Measurements from ENCODE around the gene CACNB4. TPM values are rescaled to one million over a fixed set of nuclear protein-coding genes. Genes with fewer than 3 reads are reported as not detected.
"Not testable (repeated sequence)": the region's sequence is repeated elsewhere in the genome, so short reads cannot be mapped to it uniquely, and the experiment has no call there.

CACNB4 gene
- total RNA-seq, 1 donor from 2014 or later = 17.3 TPM

DNA sequence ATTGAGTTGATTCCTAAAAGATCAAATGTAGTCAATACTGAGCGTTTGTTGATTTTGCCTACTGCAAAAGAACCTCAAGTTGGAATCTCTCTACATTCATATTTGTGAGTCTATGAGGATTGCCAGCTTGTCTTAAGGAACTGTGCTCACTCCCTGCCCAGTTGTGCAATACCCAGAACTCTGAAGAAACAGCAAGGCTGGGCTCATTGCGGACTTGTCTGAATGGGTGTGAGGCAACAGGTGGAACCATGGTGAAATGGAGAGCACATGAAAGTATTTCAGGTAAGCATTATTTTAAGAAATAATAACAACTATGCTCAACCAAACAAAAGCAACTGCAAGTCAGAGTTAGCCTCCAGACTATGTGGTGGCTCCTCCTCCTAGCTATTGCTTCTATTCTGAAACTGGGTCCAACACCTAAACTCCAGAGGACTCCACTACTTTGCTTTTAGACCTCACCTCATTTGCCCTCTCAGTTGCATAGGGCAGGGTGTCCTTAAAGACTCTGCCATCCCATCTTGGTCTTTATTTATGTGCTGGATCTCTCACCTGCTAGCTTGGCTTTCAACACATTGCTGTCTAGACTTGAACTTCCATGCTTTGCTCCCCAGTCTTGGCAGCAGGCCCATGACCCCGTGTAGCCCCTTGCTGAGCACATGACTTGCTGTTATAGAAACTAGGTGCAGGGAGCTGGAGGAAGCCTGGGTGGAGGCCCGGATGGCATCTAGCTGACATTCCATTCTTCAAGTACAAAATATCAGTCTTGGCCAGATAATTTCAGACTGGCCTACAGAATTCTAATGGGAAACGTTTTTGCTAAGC lies 175.8 kb downstream of the CACNB4 start:
- Histone ChIP-seq H3K36me3 (no peaks in the 10 kb centered on the region), H3K4me1 (peaks cover 29% of the 10 kb centered on the region), H3K4me3 (no peak overlapping the region), H3K27me3 (ENCODE audit: low read depth) (no peaks in the 10 kb centered on the region), H3K27ac (no peak overlapping the region), H3K9me3 (no peaks in the 10 kb centered on the region)
- DNase-seq (peak; percentile 81), ATAC-seq (peak; percentile 89 to 93)
- TF ChIP-seq, protein P1, sequence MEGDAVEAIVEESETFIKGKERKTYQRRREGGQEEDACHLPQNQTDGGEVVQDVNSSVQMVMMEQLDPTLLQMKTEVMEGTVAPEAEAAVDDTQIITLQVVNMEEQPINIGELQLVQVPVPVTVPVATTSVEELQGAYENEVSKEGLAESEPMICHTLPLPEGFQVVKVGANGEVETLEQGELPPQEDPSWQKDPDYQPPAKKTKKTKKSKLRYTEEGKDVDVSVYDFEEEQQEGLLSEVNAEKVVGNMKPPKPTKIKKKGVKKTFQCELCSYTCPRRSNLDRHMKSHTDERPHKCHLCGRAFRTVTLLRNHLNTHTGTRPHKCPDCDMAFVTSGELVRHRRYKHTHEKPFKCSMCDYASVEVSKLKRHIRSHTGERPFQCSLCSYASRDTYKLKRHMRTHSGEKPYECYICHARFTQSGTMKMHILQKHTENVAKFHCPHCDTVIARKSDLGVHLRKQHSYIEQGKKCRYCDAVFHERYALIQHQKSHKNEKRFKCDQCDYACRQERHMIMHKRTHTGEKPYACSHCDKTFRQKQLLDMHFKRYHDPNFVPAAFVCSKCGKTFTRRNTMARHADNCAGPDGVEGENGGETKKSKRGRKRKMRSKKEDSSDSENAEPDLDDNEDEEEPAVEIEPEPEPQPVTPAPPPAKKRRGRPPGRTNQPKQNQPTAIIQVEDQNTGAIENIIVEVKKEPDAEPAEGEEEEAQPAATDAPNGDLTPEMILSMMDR (IDR thresholded peaks at IDR 0.05) = no peak
- intact Hi-C loops (cut with DNase I) = no loop called here

DNA sequence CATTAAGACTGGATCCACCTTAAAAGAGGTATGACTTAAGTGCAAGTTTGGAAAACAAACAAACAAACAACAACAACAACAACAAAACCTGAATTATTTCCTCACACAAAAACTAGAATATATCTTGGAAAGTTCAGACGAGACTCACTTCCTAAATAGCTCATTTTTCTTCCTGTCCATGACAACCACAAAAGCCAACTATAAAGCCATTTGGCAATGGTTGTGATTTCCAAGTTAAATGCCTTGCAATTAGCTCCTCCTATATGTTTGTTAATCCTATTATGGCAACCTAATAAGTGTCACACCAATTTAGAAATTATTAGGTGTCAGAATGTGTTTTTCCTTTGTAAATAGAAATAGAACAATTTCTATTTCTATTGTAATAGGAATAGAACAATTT lies 179.1 kb downstream of the CACNB4 start:
- no peak overlapping the region for H3K27ac ChIP-seq
- H3K4me1 ChIP-seq = peaks cover 31% of the 10 kb centered on the region
- DNase-seq (no peak), ATAC-seq (no peak)
- intact Hi-C loops (cut with DNase I) = no loop called here
- no peak overlapping the region for H3K4me3 ChIP-seq
- TF ChIP-seq, protein P1 (IDR thresholded peaks at IDR 0.05) = no peak
- no peaks in the 10 kb centered on the region for H3K9me3 ChIP-seq
- H3K36me3 ChIP-seq = no peaks in the 10 kb centered on the region
- H3K27me3 ChIP-seq (ENCODE audit: low read depth) = no peaks in the 10 kb centered on the region

DNA sequence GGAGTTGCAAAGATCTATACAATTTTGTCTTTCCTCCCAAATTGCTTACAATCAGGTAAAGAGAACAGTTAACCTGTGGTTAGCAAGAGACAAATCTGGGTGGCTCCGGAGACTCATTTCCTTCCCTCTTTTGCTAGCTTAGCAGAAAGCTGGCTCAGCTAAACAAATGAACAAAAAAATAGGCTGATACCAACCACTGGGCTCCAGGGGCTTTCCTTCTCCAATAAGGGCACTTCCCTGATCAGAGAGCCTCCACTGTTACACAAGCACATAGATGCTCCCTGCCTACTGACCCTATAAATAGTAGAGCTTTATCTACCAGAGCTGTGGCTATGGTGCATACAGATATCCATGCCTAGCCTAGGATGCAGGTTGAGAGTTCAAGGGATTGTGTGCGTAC lies 180.5 kb downstream of the CACNB4 start:
- Histone ChIP-seq H3K9me3 (no peaks in the 10 kb centered on the region), H3K27me3 (ENCODE audit: low read depth) (no peaks in the 10 kb centered on the region), H3K4me1 (peaks cover 26% of the 10 kb centered on the region), H3K27ac (no peak overlapping the region), H3K36me3 (no peaks in the 10 kb centered on the region), H3K4me3 (no peak overlapping the region)
- DNase-seq = no peak
- intact Hi-C loops (cut with DNase I) = no loop called here
- ATAC-seq = peak; percentile 29 to 60
- TF ChIP-seq, protein P1 (IDR thresholded peaks at IDR 0.05) = no peak

DNA sequence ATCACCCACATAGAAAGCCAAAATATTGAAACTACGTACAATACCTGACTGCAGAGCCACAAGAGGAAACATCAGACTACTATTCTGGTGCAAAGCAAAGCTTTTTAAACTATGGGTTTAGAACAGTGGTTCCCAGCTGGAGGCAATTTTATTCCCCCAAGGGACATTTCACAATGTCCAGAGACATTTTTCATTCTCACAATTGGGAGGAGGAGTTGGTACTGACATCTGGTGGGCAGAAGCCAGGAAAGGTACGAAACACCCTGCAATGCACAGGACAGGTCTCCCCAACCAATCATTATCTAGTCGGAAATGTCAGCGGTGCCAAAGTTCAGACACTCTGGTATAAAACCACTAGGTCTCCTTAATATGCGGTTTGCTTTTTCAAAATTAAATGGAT lies 182.2 kb downstream of the CACNB4 start:
- no peaks in the 10 kb centered on the region for H3K36me3 ChIP-seq
- H3K9me3 ChIP-seq = no peaks in the 10 kb centered on the region
- DNase-seq = no peak
- H3K27ac ChIP-seq = no peak overlapping the region
- ATAC-seq = no peak
- peaks cover 12% of the 10 kb centered on the region for H3K4me1 ChIP-seq
- no peaks in the 10 kb centered on the region for H3K27me3 ChIP-seq (ENCODE audit: low read depth)
- TF ChIP-seq, protein P1 (IDR thresholded peaks at IDR 0.05) = no peak
- H3K4me3 ChIP-seq = no peak overlapping the region
- intact Hi-C loops (cut with DNase I) = no loop called here

DNA sequence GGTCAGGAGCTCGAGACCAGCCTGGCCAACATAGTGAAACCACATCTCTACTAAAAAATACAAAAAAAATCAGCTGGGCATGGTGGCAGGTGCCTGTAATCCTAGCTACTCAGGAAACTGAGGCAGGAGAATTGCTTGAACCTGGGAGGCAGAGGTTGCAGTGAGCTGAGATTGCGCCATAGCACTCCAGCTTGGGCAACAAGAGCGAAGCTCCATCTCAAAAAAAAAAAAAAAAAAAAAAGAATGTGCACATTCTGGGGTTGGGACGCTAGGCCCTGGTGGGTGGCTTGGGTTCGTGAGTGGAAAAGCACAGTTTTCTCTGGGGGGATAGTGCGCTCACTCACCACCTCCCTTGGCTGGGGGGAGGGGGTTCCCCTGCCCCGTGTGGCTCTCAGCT lies 183.2 kb downstream of the CACNB4 start:
- H3K9me3 ChIP-seq; H3K27ac ChIP-seq; ATAC-seq; intact Hi-C loops (cut with DNase I); H3K36me3 ChIP-seq; H3K27me3 ChIP-seq (ENCODE audit: low read depth); H3K4me3 ChIP-seq: not testable (repeated sequence)
- DNase-seq = peak; percentile 51
- H3K4me1 ChIP-seq = peaks cover 12% of the 10 kb centered on the region

DNA sequence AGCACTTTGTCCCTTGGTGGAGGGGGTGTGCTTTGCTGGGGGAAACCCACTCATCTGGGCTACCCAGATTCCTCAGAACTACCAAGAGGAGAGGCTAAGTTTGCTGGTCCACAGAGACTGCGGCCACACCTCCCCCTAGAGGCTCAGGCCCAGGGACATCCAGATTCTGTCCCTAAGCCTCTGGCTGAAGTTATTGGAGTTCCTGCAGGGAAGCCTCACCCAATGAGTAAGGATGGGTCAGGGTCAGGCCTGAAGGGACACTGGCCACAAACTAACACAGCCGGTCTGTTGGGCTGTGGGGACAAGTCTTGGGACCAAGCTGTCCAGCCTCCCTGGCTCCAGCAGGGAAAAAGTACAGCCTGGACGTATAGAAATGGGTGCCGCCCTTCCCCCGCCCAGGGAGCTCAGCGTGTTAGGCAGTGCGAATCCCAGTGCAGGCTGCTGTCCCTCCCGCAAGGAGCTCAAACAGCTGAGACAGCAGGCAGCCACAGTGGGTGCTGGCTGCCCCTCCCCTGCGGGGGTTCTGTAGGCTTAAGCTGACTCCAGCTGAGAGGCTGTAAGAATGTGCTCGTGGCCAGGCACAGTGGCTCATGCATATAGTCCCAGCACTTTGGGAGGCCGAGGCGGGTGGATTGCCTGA lies 183.7 kb downstream of the CACNB4 start:
- TF ChIP-seq, protein P1 (IDR thresholded peaks at IDR 0.05) = no peak
- Histone ChIP-seq H3K4me1 (peaks cover 12% of the 10 kb centered on the region), H3K9me3 (no peaks in the 10 kb centered on the region), H3K4me3 (no peak overlapping the region), H3K27me3 (ENCODE audit: low read depth) (no peaks in the 10 kb centered on the region), H3K36me3 (no peaks in the 10 kb centered on the region), H3K27ac (no peak overlapping the region)
- ATAC-seq = no peak
- no peak for DNase-seq
- intact Hi-C loops (cut with DNase I) = no loop called here
